ENCODE data around the gene SNTA1. TPM values are rescaled to one million over a fixed set of nuclear protein-coding genes. Genes with fewer than 3 reads are reported as not detected.

SNTA1 gene
- total and polyA plus RNA-seq, 2 of the 13 experiments (the other 11 are each of a cell fraction or from before 2014, with no cell fraction given), result 16.4 to 18.3 TPM

DNA sequence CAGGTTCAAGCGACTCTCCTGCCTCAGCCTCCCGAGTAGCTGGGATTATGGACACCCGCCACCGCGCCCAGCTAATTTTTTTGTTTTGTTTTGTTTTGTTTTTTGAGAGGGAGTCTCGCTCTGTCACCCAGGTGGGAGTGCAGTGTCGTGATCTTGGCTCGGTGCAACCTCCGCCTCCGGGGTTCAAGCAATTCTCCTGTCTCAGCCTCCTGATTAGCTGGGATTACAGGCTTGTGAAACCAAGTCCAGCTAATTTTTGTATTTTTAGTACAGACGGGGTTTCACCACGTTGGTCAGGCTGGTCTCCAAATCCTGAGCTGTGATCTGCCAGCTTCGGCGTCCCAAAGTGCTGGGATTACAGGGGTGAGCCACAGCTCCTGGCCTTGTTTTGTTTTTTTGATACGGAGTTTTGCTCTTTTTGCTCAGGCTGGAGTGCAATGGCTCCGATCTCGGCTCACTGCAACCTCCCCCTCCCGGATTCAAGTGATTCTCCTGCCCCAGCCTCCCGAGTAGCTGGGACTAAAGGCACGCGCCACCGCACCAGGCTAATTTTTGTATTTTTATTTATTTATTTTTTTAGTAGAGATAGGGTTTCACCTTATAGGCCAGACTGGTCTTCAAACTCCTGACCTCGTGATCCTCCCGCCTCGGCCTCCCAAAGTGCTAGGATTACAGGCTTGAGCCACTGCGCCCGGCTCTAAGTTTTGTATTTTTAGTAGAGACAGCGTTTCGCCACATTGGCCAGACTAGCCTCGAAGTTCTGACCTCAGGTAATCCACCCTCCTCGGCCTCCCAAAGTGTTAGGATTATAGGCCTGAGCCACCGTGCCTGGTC lies 45.3 kb upstream of the SNTA1 start (continued):
- TF ChIP-seq, protein P1, sequence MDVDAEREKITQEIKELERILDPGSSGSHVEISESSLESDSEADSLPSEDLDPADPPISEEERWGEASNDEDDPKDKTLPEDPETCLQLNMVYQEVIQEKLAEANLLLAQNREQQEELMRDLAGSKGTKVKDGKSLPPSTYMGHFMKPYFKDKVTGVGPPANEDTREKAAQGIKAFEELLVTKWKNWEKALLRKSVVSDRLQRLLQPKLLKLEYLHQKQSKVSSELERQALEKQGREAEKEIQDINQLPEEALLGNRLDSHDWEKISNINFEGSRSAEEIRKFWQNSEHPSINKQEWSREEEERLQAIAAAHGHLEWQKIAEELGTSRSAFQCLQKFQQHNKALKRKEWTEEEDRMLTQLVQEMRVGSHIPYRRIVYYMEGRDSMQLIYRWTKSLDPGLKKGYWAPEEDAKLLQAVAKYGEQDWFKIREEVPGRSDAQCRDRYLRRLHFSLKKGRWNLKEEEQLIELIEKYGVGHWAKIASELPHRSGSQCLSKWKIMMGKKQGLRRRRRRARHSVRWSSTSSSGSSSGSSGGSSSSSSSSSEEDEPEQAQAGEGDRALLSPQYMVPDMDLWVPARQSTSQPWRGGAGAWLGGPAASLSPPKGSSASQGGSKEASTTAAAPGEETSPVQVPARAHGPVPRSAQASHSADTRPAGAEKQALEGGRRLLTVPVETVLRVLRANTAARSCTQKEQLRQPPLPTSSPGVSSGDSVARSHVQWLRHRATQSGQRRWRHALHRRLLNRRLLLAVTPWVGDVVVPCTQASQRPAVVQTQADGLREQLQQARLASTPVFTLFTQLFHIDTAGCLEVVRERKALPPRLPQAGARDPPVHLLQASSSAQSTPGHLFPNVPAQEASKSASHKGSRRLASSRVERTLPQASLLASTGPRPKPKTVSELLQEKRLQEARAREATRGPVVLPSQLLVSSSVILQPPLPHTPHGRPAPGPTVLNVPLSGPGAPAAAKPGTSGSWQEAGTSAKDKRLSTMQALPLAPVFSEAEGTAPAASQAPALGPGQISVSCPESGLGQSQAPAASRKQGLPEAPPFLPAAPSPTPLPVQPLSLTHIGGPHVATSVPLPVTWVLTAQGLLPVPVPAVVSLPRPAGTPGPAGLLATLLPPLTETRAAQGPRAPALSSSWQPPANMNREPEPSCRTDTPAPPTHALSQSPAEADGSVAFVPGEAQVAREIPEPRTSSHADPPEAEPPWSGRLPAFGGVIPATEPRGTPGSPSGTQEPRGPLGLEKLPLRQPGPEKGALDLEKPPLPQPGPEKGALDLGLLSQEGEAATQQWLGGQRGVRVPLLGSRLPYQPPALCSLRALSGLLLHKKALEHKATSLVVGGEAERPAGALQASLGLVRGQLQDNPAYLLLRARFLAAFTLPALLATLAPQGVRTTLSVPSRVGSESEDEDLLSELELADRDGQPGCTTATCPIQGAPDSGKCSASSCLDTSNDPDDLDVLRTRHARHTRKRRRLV (CRISPR knock-in tag; IDR thresholded peaks at IDR 0.05), result 0 out of 2 replicates have a peak, but pooled peaks have one; percentile 13
- 0 out of 2 replicates have a peak, but pooled peaks have one; percentile 20 for TF ChIP-seq FOXC1 (CRISPR knock-in tag; IDR thresholded peaks at IDR 0.05; ENCODE audit: borderline replicate concordance)
- TF ChIP-seq TARDBP (CRISPR knock-in tag; IDR thresholded peaks at IDR 0.05), result 0 out of 2 replicates have a peak, but pooled peaks have one; percentile 29
- TF ChIP-seq, protein P2, sequence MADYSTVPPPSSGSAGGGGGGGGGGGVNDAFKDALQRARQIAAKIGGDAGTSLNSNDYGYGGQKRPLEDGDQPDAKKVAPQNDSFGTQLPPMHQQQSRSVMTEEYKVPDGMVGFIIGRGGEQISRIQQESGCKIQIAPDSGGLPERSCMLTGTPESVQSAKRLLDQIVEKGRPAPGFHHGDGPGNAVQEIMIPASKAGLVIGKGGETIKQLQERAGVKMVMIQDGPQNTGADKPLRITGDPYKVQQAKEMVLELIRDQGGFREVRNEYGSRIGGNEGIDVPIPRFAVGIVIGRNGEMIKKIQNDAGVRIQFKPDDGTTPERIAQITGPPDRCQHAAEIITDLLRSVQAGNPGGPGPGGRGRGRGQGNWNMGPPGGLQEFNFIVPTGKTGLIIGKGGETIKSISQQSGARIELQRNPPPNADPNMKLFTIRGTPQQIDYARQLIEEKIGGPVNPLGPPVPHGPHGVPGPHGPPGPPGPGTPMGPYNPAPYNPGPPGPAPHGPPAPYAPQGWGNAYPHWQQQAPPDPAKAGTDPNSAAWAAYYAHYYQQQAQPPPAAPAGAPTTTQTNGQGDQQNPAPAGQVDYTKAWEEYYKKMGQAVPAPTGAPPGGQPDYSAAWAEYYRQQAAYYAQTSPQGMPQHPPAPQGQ (CRISPR knock-in tag; IDR thresholded peaks at IDR 0.05; ENCODE audit: borderline replicate concordance), result 0 out of 2 replicates have a peak, but pooled peaks have one; percentile 6
- TF ChIP-seq, protein P3, sequence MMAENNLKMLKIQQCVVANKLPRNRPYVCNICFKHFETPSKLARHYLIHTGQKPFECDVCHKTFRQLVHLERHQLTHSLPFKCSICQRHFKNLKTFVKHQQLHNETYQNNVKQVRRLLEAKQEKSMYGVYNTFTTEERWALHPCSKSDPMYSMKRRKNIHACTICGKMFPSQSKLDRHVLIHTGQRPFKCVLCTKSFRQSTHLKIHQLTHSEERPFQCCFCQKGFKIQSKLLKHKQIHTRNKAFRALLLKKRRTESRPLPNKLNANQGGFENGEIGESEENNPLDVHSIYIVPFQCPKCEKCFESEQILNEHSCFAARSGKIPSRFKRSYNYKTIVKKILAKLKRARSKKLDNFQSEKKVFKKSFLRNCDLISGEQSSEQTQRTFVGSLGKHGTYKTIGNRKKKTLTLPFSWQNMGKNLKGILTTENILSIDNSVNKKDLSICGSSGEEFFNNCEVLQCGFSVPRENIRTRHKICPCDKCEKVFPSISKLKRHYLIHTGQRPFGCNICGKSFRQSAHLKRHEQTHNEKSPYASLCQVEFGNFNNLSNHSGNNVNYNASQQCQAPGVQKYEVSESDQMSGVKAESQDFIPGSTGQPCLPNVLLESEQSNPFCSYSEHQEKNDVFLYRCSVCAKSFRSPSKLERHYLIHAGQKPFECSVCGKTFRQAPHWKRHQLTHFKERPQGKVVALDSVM (CRISPR knock-in tag; IDR thresholded peaks at IDR 0.05), result peak; percentile 45; the same call in 1 of the 2 replicates
- TF ChIP-seq ZNF337 (CRISPR knock-in tag; IDR thresholded peaks at IDR 0.05; ENCODE audit: borderline replicate concordance, low read depth), result 0 out of 2 replicates have a peak, but pooled peaks have one; percentile 4
- 0 out of 2 replicates have a peak, but pooled peaks have one; percentile 11 for TF ChIP-seq ZNF235 (CRISPR knock-in tag; IDR thresholded peaks at IDR 0.05; ENCODE audit: borderline replicate concordance)
- TF ChIP-seq, protein P4, sequence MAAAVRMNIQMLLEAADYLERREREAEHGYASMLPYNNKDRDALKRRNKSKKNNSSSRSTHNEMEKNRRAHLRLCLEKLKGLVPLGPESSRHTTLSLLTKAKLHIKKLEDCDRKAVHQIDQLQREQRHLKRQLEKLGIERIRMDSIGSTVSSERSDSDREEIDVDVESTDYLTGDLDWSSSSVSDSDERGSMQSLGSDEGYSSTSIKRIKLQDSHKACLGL (CRISPR knock-in tag; IDR thresholded peaks at IDR 0.05), result 0 out of 2 replicates have a peak, but pooled peaks have one; percentile 40
- peak; percentile 39; the same call in 1 of the 2 replicates for TF ChIP-seq MTERF4 (CRISPR knock-in tag; IDR thresholded peaks at IDR 0.05)
